Iris pigment epithelial cell (primary cell): ENCODE data around the gene EPN2.

ENCODE experiments used
- DNase-seq: peaks from one replicate; pipeline ENCODE4 v3.0.0-alpha.2; 2011; ENCODE audit warnings: low read depth

EPN2 gene

DNA sequence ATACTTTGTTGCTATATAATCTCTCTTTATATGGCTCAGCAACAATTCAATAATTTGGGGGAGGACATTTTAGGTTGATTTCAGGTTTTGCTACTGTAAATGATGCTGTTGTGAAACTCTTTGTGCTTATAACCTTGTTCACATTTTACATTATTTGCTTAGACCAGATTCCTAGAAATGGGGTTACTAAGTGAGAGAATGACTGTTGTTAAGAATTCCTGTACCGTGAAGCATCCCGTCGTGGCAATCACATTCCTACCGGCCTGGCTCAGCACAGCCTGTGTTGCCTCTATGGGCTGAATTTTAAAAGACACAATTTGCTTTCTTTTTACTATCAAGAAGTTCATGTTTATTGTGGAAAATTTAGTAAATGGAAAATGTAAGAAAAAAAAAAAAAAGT lies 94.0 kb downstream of the EPN2 start:
- peak; percentile 95 for DNase-seq

DNA sequence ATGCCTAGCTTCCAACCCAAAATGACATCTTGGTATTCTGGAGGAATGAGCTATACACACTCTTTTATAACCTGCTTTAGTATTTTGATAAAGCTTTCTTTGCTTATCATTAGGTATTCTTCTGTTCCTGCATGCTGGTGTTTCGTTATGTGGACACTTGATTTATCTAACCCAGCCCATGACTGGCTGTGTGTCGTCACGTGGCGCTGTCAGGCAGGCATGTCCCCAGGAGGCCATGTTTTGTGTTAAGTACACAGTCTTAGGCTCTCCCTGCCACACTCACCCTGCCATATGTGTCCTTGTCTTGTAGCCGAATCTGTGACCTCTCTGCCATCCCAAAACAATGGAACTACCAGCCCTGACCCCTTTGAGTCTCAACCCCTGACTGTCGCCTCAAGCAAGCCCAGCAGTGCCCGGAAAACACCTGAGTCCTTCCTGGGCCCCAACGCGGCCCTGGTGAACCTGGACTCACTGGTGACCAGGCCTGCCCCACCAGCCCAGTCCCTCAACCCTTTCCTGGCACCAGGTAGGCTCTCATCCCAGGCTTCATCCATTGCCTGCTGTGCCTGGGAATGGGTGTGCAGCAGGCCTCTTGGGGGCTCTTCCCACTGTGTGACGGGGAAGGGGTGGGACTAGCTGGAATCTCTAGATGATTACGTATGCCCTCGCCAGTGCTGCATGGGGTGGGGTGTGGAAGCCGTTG lies 94.5 kb downstream of the EPN2 start:
- DNase-seq: no peak

DNA sequence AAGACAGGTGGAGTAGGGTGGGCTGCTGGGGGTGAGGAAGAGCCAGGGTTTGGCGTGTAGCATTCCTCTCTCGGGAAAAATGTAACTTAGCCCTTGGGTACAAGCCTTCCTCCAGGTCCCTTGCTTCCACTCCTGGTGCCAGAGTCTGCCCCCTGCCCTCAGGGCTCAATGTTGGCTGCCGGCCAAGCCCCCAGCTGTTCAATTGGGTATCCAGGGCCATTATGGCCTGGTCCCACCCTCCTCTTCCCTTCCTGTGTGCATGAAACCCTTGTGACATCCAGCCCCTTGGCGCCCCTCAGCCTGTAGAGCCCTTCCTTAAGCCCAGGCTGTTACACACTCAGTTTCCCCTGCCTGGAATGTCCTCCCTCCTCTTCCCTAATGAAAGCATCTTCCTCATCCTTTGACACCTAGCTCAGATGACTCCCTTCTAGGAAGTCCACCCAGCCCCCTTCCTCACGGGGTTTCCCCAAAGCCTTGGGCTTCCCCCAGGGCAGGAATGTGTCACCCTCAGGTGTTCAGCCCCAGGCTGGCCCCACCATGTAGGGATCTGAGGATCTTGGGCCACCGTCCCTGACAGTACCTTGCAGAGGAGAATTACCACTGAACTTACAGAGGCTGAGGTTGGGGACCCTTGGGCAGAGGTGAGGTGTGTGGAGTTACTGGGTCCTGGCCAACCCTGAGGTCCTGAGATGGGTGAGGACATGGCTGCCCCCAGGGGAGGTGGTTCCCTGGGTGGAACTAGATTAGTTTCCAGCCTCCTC lies 95.4 kb downstream of the EPN2 start:
- DNase-seq: no peak

DNA sequence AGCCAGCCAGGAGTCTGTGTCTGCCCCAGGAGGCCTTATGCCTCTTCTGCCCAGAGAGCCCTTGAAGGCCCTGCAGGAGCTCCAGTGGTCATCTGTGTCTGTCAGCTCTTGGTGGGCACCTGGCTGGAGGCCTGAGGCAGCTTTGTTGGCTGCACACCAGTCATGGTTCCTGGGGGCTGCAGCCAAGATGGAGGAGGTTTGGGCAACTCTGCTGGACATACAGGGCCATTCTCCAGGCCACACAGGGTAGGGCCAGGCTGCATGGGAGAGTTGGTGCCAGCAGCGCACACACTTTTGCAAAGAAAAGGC lies 95.9 kb downstream of the EPN2 start:
- no peak for DNase-seq

DNA sequence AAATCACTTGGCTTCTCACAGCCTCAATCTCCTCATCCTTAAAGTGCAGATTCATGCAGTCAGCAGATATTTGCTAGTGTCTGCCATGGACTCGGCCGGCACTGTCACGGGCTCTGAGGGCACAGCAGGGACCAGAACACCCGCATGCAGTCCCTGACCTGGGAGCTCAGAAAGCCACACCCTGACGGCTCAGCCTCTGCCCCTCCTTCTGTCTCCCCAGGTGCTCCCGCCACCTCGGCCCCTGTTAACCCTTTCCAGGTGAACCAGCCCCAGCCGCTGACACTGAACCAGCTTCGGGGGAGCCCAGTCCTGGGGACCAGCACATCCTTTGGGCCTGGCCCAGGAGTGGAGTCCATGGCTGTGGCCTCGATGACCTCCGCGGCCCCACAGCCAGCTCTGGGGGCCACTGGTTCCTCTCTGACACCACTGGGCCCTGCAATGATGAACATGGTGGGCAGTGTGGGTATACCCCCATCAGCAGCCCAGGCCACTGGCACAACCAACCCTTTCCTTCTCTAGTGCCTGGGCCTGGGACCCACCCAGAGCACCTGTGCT lies 96.6 kb downstream of the EPN2 start:
- DNase-seq: no peak

DNA sequence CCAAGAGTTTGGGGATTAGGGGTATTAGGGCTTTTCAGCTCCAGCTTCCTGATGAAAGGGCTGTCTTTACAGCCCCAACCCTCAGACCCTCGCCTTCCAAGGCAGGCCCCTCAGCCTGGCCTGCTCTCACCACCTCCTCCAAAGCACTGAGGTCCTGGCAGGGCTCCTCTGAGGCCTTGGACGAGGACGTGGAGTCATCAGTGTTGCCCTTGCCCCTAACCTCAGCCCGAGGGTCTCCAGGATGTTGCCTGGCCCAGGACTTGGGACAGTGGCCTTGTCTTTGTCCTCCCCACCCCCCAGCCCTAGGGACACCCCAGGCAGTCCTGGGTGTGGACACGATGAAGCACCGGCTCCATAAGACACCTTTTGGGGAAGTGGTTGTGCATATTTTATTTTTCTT lies 97.2 kb downstream of the EPN2 start:
- no peak for DNase-seq

DNA sequence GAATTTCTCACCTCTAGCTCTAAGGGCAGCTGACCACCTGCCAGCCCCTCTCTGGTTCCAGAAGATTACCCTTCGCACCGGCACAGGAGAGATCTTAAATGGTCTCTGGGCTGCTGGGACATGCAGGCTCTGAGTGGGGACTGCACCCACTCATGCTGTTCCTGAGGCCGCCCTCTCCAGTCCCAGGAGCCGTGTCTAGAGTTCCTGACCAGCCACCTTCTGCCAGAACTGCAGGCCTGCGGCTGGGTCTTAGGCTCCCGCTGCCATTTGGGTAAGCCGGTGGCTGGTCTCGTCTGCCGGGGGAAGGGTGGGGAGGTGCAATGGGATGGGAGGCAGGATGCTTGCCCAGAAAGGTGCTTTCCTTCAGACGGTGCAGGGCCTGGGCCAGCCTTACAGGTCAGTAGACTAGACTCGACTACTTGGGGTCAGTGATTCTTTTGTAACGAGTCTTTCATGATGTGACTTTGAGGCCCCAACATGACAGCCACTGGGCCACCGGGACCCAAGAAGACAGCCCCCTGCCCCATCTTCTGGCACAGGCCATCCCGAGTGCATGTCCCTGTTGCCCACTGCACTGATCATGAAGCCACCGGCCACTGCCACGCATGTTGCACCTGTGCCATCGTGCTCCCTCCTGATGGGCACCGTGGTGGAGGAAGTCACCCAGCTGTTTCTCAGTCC lies 98.9 kb downstream of the EPN2 start:
- no peak for DNase-seq

DNA sequence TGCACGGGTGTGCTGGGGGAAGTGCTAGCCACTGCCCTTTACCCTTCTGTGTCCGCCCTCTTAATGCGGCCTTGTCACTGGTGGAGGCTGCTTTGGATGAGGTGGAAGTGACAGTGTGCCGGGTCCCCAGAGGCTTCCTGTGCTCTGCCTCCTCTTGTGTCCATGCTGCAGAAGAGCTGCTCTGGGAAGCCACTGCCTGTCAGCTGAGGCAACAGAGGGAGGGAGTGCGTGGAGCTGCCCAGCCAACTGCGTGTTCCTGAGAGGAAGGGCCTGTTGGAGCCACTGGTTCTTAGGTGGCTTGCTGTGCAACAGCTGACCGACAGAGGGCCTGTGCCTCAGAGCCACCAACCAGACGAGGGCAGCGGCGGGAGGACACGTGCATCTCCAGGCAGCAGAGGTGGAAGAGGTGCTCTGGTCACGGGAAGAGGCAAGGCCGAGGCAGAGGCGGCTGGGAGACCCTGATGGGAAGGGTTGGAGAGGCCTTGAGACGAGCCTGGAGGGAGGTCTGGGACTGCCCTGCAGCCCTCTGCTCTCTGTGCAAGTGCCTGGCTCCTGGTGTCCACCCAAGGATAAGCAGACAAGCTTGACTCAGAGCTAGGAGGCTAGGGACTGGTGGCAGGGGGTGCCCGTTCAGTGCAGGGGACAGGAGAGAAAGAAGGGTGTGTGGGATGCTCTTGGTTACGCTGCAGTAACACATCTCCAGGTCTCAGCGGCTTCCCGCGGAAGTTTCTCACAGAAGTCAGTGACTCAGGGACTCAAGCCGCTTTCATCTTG lies 100.0 kb downstream of the EPN2 start:
- no peak for DNase-seq

DNA sequence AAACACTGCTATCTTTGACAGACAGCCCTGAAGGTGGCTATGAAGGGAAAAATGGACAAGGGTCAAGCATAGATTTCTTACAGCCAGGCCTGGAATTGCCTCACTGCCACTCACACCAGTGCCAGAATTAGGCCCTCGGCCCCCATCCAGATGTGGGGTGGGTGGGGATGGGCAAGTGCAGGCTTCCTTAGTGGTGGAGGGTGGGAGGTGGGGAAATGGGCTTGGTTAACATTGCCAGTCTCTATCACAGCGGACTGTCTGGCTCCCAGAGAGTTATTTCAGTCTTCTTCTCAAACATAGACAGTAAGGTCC lies 100.5 kb downstream of the EPN2 start:
- no peak for DNase-seq

DNA sequence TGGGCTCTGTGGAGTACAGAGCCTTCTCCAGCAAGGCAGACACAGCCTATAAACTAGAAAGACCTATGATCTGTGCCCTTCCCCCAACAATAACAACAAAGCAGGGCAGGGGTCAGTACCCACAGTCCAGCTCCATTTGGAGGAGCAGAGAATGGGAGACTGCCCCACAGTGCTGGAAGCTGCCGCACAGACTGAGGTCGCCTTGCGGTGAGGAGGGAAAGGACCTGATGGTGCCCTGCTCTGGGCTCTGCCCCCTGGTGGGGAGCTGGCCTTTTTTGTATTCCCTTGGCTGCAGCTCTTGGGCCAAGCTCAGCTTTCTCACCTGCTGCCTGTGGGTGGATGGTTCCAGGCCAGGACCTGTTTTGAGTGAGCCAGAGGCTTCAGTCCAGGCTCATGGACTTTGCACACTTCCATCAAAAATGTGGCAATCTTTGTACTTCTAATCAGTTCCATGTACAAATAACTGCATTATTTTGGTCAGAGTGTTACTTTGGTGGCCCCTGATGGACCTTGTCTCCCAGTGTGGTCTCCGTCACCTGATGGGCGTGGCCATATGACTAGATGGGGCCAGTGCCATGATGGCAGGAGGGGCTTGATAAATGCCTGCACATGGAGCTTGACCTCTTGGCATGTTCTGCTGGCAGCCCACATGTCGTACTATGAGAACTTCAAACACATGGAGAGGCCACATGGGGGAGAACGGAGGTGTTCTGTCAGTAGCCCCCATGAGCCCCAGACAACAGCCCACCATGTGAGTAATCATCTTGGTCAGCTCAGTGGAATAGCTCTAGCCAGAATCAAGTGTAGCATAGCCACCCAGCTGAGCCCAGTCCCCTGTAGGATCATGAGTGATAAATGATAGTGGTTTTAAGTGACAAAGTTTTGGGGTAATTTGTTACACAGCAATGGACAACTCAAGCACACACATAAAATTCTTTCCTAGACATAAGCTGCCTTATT lies 101.1 kb downstream of the EPN2 start:
- peak; percentile 26 for DNase-seq

DNA sequence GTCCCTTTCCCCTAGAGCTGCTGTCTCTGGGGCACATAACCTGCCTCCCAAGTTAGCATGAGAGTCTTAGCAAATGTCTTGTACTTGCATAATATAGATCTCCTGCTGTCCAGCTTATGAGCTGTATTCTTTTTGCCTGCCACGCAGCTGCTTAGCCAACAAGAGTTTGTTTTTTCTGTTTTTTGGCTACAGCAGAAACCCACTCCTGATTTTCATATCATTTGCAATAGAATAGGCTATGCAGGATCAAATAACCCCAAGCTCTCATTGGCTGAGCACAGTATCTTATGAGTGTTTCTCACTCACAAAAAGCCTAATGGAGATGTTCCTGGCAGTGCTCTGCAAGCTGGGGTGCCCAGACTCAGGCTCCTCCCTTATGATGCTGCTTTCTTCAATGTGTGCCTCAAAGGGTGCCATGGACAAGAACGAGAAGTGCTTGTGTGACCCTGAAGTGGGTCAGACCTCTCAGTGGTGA lies 102.2 kb downstream of the EPN2 start:
- peak; percentile 39 for DNase-seq

DNA sequence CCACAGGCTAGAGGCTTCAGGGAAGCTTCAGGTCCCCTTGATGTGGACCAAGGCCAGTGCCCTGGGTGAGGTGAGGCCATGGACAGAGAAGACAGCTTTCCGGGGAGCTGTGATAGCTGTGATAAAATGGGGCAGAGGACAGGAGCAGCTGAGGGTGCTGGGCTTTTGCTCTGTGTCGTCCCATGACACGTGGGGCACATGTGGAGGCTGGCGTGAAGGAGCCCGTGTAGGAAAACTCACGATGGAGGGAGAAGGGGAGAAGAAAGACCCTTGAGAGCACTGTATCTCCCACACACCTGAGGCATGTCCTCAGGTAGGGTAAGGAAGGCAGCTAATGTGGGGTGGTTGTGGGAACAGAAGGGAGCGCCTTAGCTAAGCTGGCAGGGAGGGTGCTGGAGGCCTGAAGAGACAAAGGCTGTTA lies 104.1 kb downstream of the EPN2 start:
- no peak for DNase-seq

DNA sequence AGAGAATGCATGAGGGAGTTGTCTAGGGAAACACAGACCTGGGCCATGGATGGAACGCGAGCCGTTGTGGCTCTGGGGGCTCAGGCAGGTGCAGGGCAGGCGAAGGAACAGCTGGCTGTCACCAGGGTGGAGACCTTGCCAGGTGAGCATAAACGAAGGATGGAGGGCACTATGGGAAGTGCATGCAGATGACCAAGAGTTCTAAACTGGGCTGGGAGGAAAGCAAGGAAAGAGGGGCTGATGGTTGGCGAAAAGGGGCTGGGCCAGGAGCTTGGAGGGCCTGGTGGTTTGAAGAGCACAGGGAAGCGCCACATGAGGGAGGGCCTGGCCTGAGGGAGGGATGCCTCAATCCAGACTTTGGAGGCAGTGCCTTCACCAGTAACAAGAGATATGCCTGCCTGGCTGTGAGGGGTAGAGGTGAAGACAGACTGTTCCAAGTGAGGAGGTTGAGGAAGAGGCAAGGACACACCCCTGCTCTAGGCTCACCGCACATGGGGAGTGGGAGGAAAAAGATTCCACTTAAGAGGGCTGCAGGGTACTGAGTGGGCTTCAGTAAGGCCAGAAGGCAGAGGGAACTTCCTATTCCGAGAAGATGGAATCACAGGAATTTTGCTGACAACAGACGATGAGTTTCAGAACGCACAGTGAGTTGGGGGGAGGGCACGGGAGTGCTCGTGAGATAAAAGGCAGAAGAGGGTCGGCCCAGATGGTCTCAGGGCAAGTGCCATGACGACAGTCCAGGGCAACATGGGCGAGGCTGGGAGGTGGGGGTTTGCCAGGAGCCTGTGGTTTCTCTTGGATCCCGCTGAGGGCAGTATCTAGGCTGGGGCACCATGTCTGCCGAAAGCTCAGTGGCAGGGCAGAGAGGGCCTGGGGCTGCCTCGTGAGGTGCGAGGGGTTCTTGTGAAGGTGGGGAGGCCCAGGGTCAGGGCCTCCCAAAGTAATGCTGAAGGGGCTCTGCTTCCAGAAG lies 104.8 kb downstream of the EPN2 start:
- no peak for DNase-seq

DNA sequence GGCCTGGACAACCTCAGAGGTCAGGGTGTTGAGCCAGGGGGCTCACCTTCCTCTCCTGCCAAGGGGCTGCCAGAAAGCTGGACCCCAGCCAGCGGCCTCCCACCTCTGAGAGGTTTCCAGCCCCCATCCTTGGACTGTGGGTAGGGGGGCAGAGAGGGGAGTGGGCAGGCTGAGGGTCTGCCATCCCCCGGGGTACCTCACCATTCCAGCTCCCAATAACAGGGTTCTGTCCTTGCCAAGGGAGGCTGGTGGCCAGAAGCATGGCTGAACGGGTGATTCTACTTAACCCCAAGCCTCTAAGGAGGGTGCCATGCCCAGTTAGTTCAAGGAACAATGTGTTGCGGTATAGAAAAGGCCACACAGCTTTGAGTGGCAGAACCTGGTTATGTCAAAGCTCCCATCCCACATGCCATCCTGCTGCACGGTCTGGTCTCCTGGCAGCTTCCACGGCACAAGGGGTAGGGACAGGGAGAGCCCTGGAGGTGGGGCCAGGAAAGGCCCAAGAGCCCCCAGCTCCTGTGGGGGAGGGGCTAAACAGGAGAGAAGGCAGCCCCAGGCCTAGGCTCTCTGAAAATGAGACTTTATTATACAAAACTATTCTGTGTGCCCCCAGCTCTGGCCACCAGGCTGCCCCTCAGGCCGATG lies 105.6 kb downstream of the EPN2 start:
- DNase-seq: no peak

DNA sequence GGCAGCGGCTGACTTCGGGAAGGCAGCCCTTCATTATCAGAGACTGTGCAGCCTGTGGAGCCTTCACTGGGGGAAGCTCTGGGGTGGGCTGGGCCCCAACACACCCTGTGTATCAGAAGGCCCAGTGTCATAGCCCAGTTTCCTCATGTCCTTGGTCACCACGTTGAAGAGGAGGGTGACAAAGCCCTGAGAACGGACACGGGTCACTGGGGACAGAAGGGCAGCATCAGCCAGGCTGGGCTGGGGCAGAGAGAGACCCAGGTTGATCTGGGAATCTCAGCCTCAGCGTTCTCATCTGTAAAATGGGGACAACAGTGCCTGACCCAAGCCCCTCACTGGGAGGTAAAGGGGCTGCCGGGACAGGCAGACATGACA lies 106.1 kb downstream of the EPN2 start:
- no peak for DNase-seq

DNA sequence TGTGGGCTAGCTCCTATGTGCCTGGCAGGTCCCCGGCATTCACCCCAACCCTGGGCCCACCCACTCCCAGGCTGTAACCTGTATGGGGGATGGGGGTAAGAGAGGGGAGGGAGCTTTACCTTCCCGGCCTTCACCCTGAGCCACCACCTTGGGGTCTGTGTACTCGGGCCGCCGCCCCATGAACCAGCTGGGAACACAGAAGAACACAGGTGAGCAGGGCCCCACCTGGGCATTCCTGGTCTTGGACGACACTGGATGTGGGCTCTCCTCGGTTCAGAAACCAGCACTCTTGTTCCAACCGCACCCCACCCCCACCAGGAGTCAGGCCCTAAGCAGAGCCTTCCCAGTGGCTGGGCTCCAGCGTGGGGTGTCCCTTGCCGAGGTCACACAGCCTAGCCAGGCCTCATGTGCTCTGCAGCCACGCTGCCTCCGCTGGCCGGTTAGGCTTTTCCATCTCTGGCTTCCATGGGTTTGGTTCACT lies 106.5 kb downstream of the EPN2 start:
- DNase-seq: no peak

DNA sequence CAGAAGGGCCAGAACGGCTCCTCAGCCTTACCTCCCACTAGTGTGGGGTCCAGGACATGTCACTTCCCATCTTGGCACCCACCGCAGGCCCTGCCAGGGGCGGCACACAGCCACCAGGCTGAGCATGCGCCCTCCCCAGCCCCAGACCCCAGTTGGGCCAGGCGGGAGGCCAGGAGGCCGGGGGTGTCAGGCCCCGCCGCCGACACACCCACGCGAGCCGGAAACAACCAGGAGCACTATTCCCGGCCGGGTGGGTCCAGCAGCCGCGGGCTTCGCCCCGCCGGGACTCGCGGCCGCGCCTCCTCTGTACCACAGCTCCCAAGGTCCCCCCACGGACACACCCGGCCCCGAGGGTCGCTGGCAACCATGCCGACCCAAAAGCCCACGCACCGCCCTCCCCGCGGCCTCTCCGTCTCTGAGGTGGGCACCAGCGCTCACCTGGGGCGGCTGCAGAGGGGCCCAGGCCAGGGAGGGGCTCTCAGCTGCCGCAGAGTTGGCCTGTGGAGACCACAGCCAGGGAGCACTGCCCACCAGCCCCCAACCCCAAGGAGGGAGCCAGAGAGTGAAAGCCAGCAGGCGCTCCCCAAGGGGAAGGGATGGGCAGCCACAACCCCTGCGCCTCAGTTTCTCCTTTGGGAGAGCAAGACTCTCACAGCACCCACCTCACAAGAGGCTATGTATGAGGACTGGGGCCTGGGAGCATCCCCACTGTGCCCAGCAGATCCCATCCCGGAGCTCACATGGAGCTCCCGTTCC lies 107.3 kb downstream of the EPN2 start:
- DNase-seq: no peak

DNA sequence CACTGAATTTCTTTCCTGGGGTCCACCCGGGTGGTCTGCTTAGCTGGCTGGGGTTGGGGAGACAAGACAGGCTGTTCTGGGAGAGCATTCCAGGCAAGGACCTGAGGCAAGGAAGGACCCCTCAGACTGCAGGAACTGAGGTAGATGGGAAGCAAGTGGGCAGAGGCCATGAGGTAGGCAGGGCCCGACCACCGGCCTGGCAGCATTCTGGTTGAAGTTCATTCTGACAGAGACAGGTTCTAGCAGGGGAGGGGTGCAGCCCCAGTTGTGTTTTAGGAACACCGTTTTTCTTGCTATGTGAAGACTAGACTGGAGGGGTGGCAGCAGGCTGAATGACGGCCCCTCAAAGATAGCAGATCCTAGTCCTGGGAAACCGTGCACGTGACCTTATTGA lies 107.9 kb downstream of the EPN2 start:
- DNase-seq: no peak
